Measurements from ENCODE around the gene CEP97. TPM values are rescaled to one million over a fixed set of nuclear protein-coding genes. Genes with fewer than 3 reads are reported as not detected.

The CEP97 gene
- polyA plus RNA-seq, 1 of the 3 experiments (the other 2 are of a cell fraction) = 1.3 TPM

GRCh38 chr3:101779822-101780381, 55.5 kb downstream of the CEP97 start:
- POLR2A ChIA-PET = interaction anchor here (1.0 to 1.8 kb wide), 3 partner anchors 15 to 69 kb away, joined by 4 to 13 read pairs (median 4); partner anchors contain the start of genes CEP97 and NFKBIZ
- H3F3A ChIP-seq (replicated peaks; ENCODE audit: insufficient read depth) = peaks cover 14% of the 10 kb centered on the region
- TF ChIP-seq GATA2 (CRISPR knock-in tag; IDR thresholded peaks at IDR 0.05) (0 out of 2 replicates have a peak, but pooled peaks have one; percentile 98), SIN3A (IDR thresholded peaks at IDR 0.05; ENCODE audit: borderline replicate concordance, low read depth, low read length) (0 out of 2 replicates have a peak, but pooled peaks have one; percentile 35), ZBTB33 (IDR thresholded peaks at IDR 0.05; ENCODE audit: borderline replicate concordance, low read depth) (no peak), SMC3 (IDR thresholded peaks at IDR 0.05; ENCODE audit: low read depth, low read length) (no peak), POLR2AphosphoS5 (IDR thresholded peaks at IDR 0.05; ENCODE audit: low read depth, low read length) (no peak), EP300 (IDR thresholded peaks at IDR 0.05; ENCODE audit: borderline replicate concordance in 1 of 2, low read depth in 1 of 2, low read length in 1 of 2) (peak in 1 of 2 experiments; percentile 26; a peak in 1 of 4 replicates), CHD2 (IDR thresholded peaks at IDR 0.05; ENCODE audit: low read length, partially characterized antibody) (no peak), ELF1 (IDR thresholded peaks at IDR 0.05) (no peak), RCOR1 (IDR thresholded peaks at IDR 0.05; ENCODE audit: low read length) (no peak), MAX (IDR thresholded peaks at IDR 0.05; ENCODE audit: low read depth) (0 out of 2 replicates have a peak, but pooled peaks have one; percentile 3)
- no peaks in the 10 kb centered on the region for H3K9me3 ChIP-seq
- H3K27ac ChIP-seq (ENCODE audit: low read depth in 2 of 2, low read length in 1 of 2) = peak overlapping the region; percentile 79 to 94
- no peaks in the 10 kb centered on the region for H4K20me1 ChIP-seq (ENCODE audit: insufficient read depth)
- peaks cover 0 to 22% of the 10 kb centered on the region in 2 experiments; a peak in 2 of 4 replicates for H3K4me1 ChIP-seq (ENCODE audit: control insufficient read depth in 1 of 2, insufficient read depth in 2 of 2, low read depth in 1 of 2, low read length in 1 of 2)
- H2AFZ ChIP-seq (ENCODE audit: low read depth) = peak overlapping the region; percentile 99
- DNase-seq = peak; percentile 37
- CTCF ChIA-PET = interaction anchor here (1.3 to 2.6 kb wide), 5 partner anchors 9 to 449 kb away, joined by 3 to 7 read pairs (median 5); no protein-coding TSS in a partner anchor
- no peaks in the 10 kb centered on the region for H3K27me3 ChIP-seq (ENCODE audit: insufficient read depth)
- peaks cover 18 to 24% of the 10 kb centered on the region in 2 experiments for H3K36me3 ChIP-seq (replicated peaks in 1 of 2; ENCODE audit: control insufficient read depth in 1 of 2, insufficient read depth in 2 of 2, low read length in 1 of 2)
- H3K4me3 ChIP-seq (ENCODE audit: low read depth in 2 of 2, low read length in 1 of 2) = peak overlapping the region; percentile 73 to 79
- WGBS (ENCODE audit: low lambda C conversion rate) = 2% methylated on average over 9 of the region's 9 CpGs
- H3K9me2 ChIP-seq = no peaks in the 10 kb centered on the region
- peak overlapping the region; percentile 66; the same call in 1 of the 2 replicates for H3K9ac ChIP-seq
- H3K79me2 ChIP-seq (ENCODE audit: insufficient read depth) = peaks cover 29% of the 10 kb centered on the region
- peak overlapping the region; percentile 92 for H3K4me2 ChIP-seq

- CTCF ChIA-PET = interaction anchor here (1.0 to 2.6 kb wide), 3 partner anchors 22 to 56 kb away, joined by 3 to 7 read pairs (median 6); no protein-coding TSS in a partner anchor
- TF ChIP-seq TEAD4 (IDR thresholded peaks at IDR 0.05; ENCODE audit: borderline replicate concordance, insufficient read depth) = no peak
- no peak for TF ChIP-seq REST (IDR thresholded peaks at IDR 0.05; ENCODE audit: low read depth, low read length)
- TF ChIP-seq TCF12 (IDR thresholded peaks at IDR 0.05) = peak; percentile 13; the same call in 1 of the 2 replicates
- TF ChIP-seq GATA2 (CRISPR knock-in tag; IDR thresholded peaks at IDR 0.05) = no peak
- no peak for TF ChIP-seq RFX5 (IDR thresholded peaks at IDR 0.05; ENCODE audit: low read length)
- TF ChIP-seq USF2 (IDR thresholded peaks at IDR 0.05; ENCODE audit: borderline replicate concordance, low read depth, low read length) = no peak
- TF ChIP-seq JUND (IDR thresholded peaks at IDR 0.05) = peak; percentile 48; the same call in 1 of the 2 replicates
- TF ChIP-seq RXRA (IDR thresholded peaks at IDR 0.05; ENCODE audit: borderline replicate concordance, low read depth) = peak; percentile 29; the same call in 1 of the 2 replicates
- no peak for TF ChIP-seq FOXM1 (IDR thresholded peaks at IDR 0.05; ENCODE audit: low read depth)
- no peak for TF ChIP-seq CHD2 (IDR thresholded peaks at IDR 0.05; ENCODE audit: low read length, partially characterized antibody)
- TF ChIP-seq MAX (IDR thresholded peaks at IDR 0.05; ENCODE audit: low read depth) = peak; percentile 92
These were observed 56.2 kb downstream of the CEP97 start for GRCh38 chr3:101780661-101781060.

More at GRCh38 chr3:101780661-101781060, 56.2 kb downstream of the CEP97 start:
- WGBS (ENCODE audit: low lambda C conversion rate) = 0% methylated on average over 2 of the region's 2 CpGs
- DNase-seq = peak; percentile 15
- Histone ChIP-seq H3K4me3 (ENCODE audit: low read depth in 2 of 2, low read length in 1 of 2) (peak overlapping the region; percentile 73 to 79), H3K9me2 (no peaks in the 10 kb centered on the region), H3K27me3 (ENCODE audit: insufficient read depth) (no peaks in the 10 kb centered on the region), H4K20me1 (ENCODE audit: insufficient read depth) (no peaks in the 10 kb centered on the region), H3K27ac (ENCODE audit: low read depth in 2 of 2, low read length in 1 of 2) (peak overlapping the region; percentile 79 to 94), H3F3A (replicated peaks; ENCODE audit: insufficient read depth) (peaks cover 14% of the 10 kb centered on the region), H3K79me2 (ENCODE audit: insufficient read depth) (peaks cover 29% of the 10 kb centered on the region), H3K4me2 (peak overlapping the region; percentile 92), H3K9ac (peak overlapping the region; percentile 66; the same call in 1 of the 2 replicates), H3K36me3 (replicated peaks in 1 of 2; ENCODE audit: control insufficient read depth in 1 of 2, insufficient read depth in 2 of 2, low read length in 1 of 2) (peaks cover 24 to 25% of the 10 kb centered on the region in 2 experiments), H3K4me1 (ENCODE audit: control insufficient read depth in 1 of 2, insufficient read depth in 2 of 2, low read depth in 1 of 2, low read length in 1 of 2) (peaks cover 0 to 22% of the 10 kb centered on the region in 2 experiments; a peak in 2 of 4 replicates), H2AFZ (ENCODE audit: low read depth) (peak overlapping the region; percentile 99), H3K9me3 (no peaks in the 10 kb centered on the region)
- POLR2A ChIA-PET = no interaction called here
